Measurements from ENCODE around the gene P2RX7. TPM values are rescaled to one million over a fixed set of nuclear protein-coding genes. Genes with fewer than 3 reads are reported as not detected.

P2RX7 gene
- total and polyA plus RNA-seq, 7 donors = 0.60 to 8.0 (median 3.9) TPM

DNA sequence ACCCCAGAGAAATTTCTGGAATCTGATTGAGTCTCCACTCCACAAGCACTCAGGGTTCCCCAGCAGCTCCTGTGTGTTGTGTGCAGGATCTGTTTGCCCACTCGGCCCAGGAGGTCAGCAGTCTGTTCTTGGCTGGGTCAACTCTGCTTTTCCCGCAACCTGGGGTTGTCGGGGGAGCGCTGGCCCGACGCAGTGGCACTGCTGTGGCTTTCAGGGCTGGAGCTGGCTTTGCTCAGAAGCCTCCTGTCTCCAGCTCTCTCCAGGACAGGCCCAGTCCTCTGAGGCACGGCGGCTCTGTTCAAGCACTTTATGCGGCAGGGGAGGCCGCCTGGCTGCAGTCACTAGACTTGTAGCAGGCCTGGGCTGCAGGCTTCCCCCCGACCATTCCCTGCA is 100.9 kb downstream of the P2RX7 start:
- intact Hi-C loops (cut with DNase I) = no loop called here
- 90 to 91% methylated on average over 11 of the region's 11 CpGs for WGBS, 2 donors

DNA sequence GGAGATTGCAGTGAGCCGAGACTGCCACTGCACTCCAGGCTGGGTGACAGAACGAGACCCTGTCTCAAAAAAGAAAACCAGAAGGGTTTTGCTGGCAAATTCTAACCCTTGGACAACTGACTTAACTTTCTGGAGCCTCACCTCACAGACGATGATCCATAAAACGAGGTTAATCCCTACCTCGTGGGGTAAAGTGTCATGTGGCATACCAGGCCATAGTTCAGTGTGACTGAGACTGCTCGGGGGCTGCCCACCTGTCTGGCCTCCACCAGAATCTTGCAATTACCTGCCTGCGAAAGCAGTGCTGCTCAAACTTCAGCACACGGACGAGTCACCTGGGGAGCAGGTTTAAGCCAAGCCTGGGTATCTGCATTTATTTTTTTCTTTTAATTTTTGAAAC is 104.1 kb downstream of the P2RX7 start:
- H3K36me3 ChIP-seq = peaks cover 0 to 23% (median 5%) of the 10 kb centered on the region in 4 donors
- no peaks in the 10 kb centered on the region for H3K9me3 ChIP-seq
- H3K27ac ChIP-seq = peak overlapping the region in 1 of 4 donors; percentile 76
- H3K4me1 ChIP-seq = peaks cover 0 to 48% (median 42%) of the 10 kb centered on the region in 4 donors
- TF ChIP-seq EP300 (IDR thresholded peaks at IDR 0.05) (no peak), POLR2AphosphoS5 (IDR thresholded peaks at IDR 0.05) (no peak), POLR2A (IDR thresholded peaks at IDR 0.05) (no peak)
- TF ChIP-seq, protein P1, sequence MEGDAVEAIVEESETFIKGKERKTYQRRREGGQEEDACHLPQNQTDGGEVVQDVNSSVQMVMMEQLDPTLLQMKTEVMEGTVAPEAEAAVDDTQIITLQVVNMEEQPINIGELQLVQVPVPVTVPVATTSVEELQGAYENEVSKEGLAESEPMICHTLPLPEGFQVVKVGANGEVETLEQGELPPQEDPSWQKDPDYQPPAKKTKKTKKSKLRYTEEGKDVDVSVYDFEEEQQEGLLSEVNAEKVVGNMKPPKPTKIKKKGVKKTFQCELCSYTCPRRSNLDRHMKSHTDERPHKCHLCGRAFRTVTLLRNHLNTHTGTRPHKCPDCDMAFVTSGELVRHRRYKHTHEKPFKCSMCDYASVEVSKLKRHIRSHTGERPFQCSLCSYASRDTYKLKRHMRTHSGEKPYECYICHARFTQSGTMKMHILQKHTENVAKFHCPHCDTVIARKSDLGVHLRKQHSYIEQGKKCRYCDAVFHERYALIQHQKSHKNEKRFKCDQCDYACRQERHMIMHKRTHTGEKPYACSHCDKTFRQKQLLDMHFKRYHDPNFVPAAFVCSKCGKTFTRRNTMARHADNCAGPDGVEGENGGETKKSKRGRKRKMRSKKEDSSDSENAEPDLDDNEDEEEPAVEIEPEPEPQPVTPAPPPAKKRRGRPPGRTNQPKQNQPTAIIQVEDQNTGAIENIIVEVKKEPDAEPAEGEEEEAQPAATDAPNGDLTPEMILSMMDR (IDR thresholded peaks at IDR 0.05) = no peak
- no peak for DNase-seq
- intact Hi-C loops (cut with DNase I) = no loop called here
- 76 to 89% methylated on average over 9 of the region's 9 CpGs for WGBS, 2 donors
- H3K27me3 ChIP-seq = no peaks in the 10 kb centered on the region
- H3K4me3 ChIP-seq = no peak overlapping the region

More for the DNA sequence above, 100.9 kb downstream of the P2RX7 start:
- no peak for DNase-seq
- Histone ChIP-seq H3K4me3 (no peak overlapping the region), H3K27ac (no peak overlapping the region), H3K9me3 (no peaks in the 10 kb centered on the region), H3K27me3 (no peaks in the 10 kb centered on the region), H3K4me1 (peaks cover 0 to 23% (median 19%) of the 10 kb centered on the region in 4 donors), H3K36me3 (peaks cover 0 to 29% (median 8%) of the 10 kb centered on the region in 4 donors)
- TF ChIP-seq EP300 (IDR thresholded peaks at IDR 0.05) = no peak
- TF ChIP-seq POLR2AphosphoS5 (IDR thresholded peaks at IDR 0.05) = no peak
- TF ChIP-seq POLR2A (IDR thresholded peaks at IDR 0.05) = no peak
- TF ChIP-seq, protein P1 (IDR thresholded peaks at IDR 0.05) = no peak

DNA sequence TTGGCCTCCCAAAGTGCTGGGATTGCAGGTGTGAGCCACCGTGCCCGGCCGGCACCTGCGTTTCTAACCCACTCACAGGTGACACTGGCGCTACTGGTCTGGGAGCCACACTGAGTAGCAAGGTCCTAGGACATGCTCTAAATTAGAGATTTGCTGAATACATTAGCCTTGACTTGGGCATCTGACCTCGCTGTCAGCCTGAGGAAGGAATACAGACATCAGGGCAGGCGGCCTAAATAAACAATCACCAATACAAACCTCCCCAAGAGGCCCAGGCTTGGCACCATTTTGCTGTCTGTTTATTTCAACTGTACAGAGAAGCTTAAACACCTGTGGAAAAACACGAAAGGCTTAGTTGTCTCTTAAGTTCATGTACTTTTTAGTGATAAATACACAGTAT is 104.7 kb downstream of the P2RX7 start:
- intact Hi-C loops (cut with DNase I) = no loop called here
- Histone ChIP-seq H3K4me3 (no peak overlapping the region), H3K27me3 (no peaks in the 10 kb centered on the region), H3K27ac (peak overlapping the region in 3 of 4 donors; percentile 23 to 80 (median 76)), H3K9me3 (no peaks in the 10 kb centered on the region), H3K4me1 (peaks cover 0 to 48% (median 42%) of the 10 kb centered on the region in 4 donors), H3K36me3 (peaks cover 0 to 19% (median 5%) of the 10 kb centered on the region in 4 donors)
- TF ChIP-seq EP300 (IDR thresholded peaks at IDR 0.05) (no peak), POLR2AphosphoS5 (IDR thresholded peaks at IDR 0.05) (peak; percentile 15 to 61 (median 38)), POLR2A (IDR thresholded peaks at IDR 0.05) (no peak)
- TF ChIP-seq, protein P1 (IDR thresholded peaks at IDR 0.05) = no peak
- no peak for DNase-seq
- 85 to 92% methylated on average over 8 of the region's 8 CpGs for WGBS, 2 donors

Small RNAs within 50 kb of the gene (small RNA-seq; reads per million reads assigned to genes)
- 0 reads per million in 3 donors for gene AC079602.1
- 0 reads per million in 3 donors for gene RF00156
- 0 reads per million in 3 donors for gene Z98941.1

Other genes with a start within 250 kb of the P2RX7 start
- gene SPPL3, start 228.5 kb upstream of the P2RX7 start, total RNA-seq = 10 to 100 TPM; 17.1 to 28.0 (median 19.3) TPM
- gene SPPL3, start 228.5 kb upstream of the P2RX7 start, polyA plus RNA-seq = 10 to 100 TPM in 2 of 3 donors, 1 to 10 TPM in 1; 8.6 to 24.7 (median 12.6) TPM
- under 1 TPM in 3 of 4 donors, not detected in 1; under 0.01 to 0.16 (median 0.14) TPM for gene HNF1A, start 154.3 kb upstream of the P2RX7 start, total RNA-seq
- gene HNF1A, start 154.3 kb upstream of the P2RX7 start, polyA plus RNA-seq = 10 to 100 TPM; 12.0 to 13.2 (median 13.2) TPM
- 10 to 100 TPM; 12.5 to 25.8 (median 14.5) TPM for gene C12orf43, start 116.4 kb upstream of the P2RX7 start, total RNA-seq
- gene C12orf43, start 116.4 kb upstream of the P2RX7 start, polyA plus RNA-seq = 10 to 100 TPM in 1 of 3 donors, 1 to 10 TPM in 2; 7.9 to 11.6 (median 8.4) TPM
- under 1 TPM in 2 of 4 donors, not detected in 2; under 0.01 to 0.41 TPM for gene OASL, start 93.6 kb upstream of the P2RX7 start, total RNA-seq
- 10 to 100 TPM; 10.8 to 57.6 (median 15.8) TPM for gene OASL, start 93.6 kb upstream of the P2RX7 start, polyA plus RNA-seq
- gene P2RX4, start 77.3 kb downstream of the P2RX7 start, total RNA-seq = 10 to 100 TPM; 26.0 to 36.9 (median 33.6) TPM
- 10 to 100 TPM; 37.9 to 84.4 (median 53.5) TPM for gene P2RX4, start 77.3 kb downstream of the P2RX7 start, polyA plus RNA-seq
- 10 to 100 TPM; 21.6 to 33.8 (median 27.3) TPM for gene CAMKK2, start 163.8 kb downstream of the P2RX7 start, total RNA-seq
- gene CAMKK2, start 163.8 kb downstream of the P2RX7 start, polyA plus RNA-seq = 10 to 100 TPM; 18.0 to 30.9 (median 25.0) TPM
- gene ANAPC5, start 219.5 kb downstream of the P2RX7 start, total RNA-seq = 10 to 100 TPM; 76.0 to 93.6 (median 85.9) TPM
- 10 to 100 TPM; 51.6 to 71.4 (median 70.3) TPM for gene ANAPC5, start 219.5 kb downstream of the P2RX7 start, polyA plus RNA-seq